GM15510 (cell line): ENCODE data around the gene KCNK18.

ENCODE experiments used
- POLR2A ChIP-seq: IDR thresholded peaks from 3 replicates; pipeline ENCODE4 v1.6.1; 2011; ENCODE audit warnings: borderline replicate concordance; ENCODE audit not compliant: insufficient read length; ENCODE audit errors: extremely low read depth

KCNK18 gene

GRCh38 chr10:117197189-117197588 is at the start of gene KCNK18:
Gene KCNK18 (plus strand): TSS chr10:117197489. CDS start chr10:117197489, 0 bp downstream.
- no peak for TF ChIP-seq POLR2A

GRCh38 chr10:117148284-117148683 is 49.0 kb upstream of the KCNK18 start:
- TF ChIP-seq POLR2A, result no peak

- TF ChIP-seq POLR2A, result no peak
Measured at GRCh38 chr10:117152668-117153067, 44.6 kb upstream of the KCNK18 start.

GRCh38 chr10:117158297-117158696 is 39.0 kb upstream of the KCNK18 start:
- TF ChIP-seq POLR2A, result no peak

GRCh38 chr10:117159390-117159789 is 37.9 kb upstream of the KCNK18 start:
- no peak for TF ChIP-seq POLR2A

GRCh38 chr10:117160567-117160966 is 36.7 kb upstream of the KCNK18 start:
- TF ChIP-seq POLR2A, result no peak

GRCh38 chr10:117161386-117162033 is 35.8 kb upstream of the KCNK18 start:
- TF ChIP-seq POLR2A, result no peak

- no peak for TF ChIP-seq POLR2A
Measured at GRCh38 chr10:117162093-117163060, 34.9 kb upstream of the KCNK18 start.

GRCh38 chr10:117163061-117163953 is 34.0 kb upstream of the KCNK18 start:
- no peak for TF ChIP-seq POLR2A

GRCh38 chr10:117163954-117164548 is 33.2 kb upstream of the KCNK18 start:
- TF ChIP-seq POLR2A, result no peak

- no peak for TF ChIP-seq POLR2A
Measured at GRCh38 chr10:117164592-117165537, 32.4 kb upstream of the KCNK18 start.

- no peak for TF ChIP-seq POLR2A
Measured at GRCh38 chr10:117165538-117166417, 31.5 kb upstream of the KCNK18 start.
